Gastrocnemius medialis (tissue), 4 donors: ENCODE measurements around the gene HDDC2. TPM values are rescaled to one million over a fixed set of nuclear protein-coding genes. Genes with fewer than 3 reads are reported as not detected.

Experiments used
- ATAC-seq, 2 donors: fragments of 150-250 bp; one replicate each; pipeline ENCODE4 v1.9.1; 2016
- DNase-seq, 2 donors: peaks; one replicate each; pipeline ENCODE4 v3.0.0-alpha.2; 2019
- H3K27ac ChIP-seq, 4 donors: fragments of 200-600 bp; sonication (generic); 1 replicate in 1 of 4; 2 replicates in 3 of 4; pipeline ENCODE4 v1.5.1; 2016 to 2018; ENCODE audit warnings: mild to moderate bottlenecking in 2 of 4, moderate library complexity in 1 of 4
- H3K27me3 ChIP-seq, 3 donors: fragments of 200-600 bp; sonication (generic) in 2 of 3; 1 replicate in 1 of 3; 2 replicates in 2 of 3; pipeline versions ENCODE4 v1.5.1 to v1.6.0; 2016 to 2019; ENCODE audit warnings: mild to moderate bottlenecking in 1 of 3, moderate library complexity in 1 of 3
- H3K36me3 ChIP-seq, 2 donors: fragments of 200-600 bp; sonication (generic) in 1 of 2; one replicate each; pipeline ENCODE4 v1.5.1; 2017 to 2018
- H3K4me1 ChIP-seq, 2 donors: fragments of 200-600 bp; sonication (generic) in 1 of 2; one replicate each; pipeline ENCODE4 v1.5.1; 2016 to 2017; ENCODE audit warnings: mild to moderate bottlenecking in 2 of 2
- H3K4me3 ChIP-seq, 4 donors: fragments of 200-600 bp; sonication (generic) in 3 of 4; 1 replicate in 1 of 4; 2 replicates in 3 of 4; pipeline ENCODE4 v1.5.1; 2016 to 2019; ENCODE audit warnings: mild to moderate bottlenecking in 2 of 4
- H3K9me3 ChIP-seq, 3 donors: fragments of 200-600 bp; sonication (generic) in 2 of 3; 1 replicate in 1 of 3; 2 replicates in 2 of 3; pipeline ENCODE4 v1.5.1; 2016 to 2019
- POLR2A ChIP-seq, 2 donors: fragments of 450-650 bp; IDR thresholded peaks; one replicate each; pipeline ENCODE4 v1.6.1; 2017; ENCODE audit warnings: antibody characterized with exemption in 2 of 2, mild to moderate bottlenecking in 2 of 2, moderate library complexity in 2 of 2
- in situ Hi-C, 4 donors: fragments of 200-750 bp; cut with MboI; loops; one replicate each; pipeline versions ENCODE4 v1.15.0 to v1.8.0; 2017; ENCODE audit warnings: low sequenced_read_pairs in 4 of 4
- intact Hi-C: fragments of 100-400 bp; cut with DNase I; formaldehyde crosslinking; loops from one replicate; pipeline ENCODE4 v1.15.1; 2023; ENCODE audit warnings: low total_unique reads
- total RNA-seq, 4 donors: library from RNA; depleted of rRNA; stranded (reverse); fragments of >200 nt; gene quantifications; one replicate each; pipeline versions ENCODE4 v1.1.0 to v1.2.3, GENCODE V29; 2016
- TF ChIP-seq, protein P1 (sequence below), 5 experiments: fragments of 450-650 bp in 3 of 5; fragments of 200-600 bp in 2 of 5; sonication (generic) in 2 of 5; IDR thresholded peaks in 4 of 5; conservative IDR thresholded peaks in 1 of 5; 1 replicate in 4 of 5; 2 replicates in 1 of 5; pipeline ENCODE4 v1.5.1; 2016 to 2019; ENCODE audit warnings: antibody characterized with exemption in 5 of 5, mild to moderate bottlenecking in 3 of 5, moderate library complexity in 3 of 5

Gene HDDC2
- total RNA-seq, 4 donors from 2014 or later: 54.9 to 88.3 (median 77.7) TPM

DNA sequence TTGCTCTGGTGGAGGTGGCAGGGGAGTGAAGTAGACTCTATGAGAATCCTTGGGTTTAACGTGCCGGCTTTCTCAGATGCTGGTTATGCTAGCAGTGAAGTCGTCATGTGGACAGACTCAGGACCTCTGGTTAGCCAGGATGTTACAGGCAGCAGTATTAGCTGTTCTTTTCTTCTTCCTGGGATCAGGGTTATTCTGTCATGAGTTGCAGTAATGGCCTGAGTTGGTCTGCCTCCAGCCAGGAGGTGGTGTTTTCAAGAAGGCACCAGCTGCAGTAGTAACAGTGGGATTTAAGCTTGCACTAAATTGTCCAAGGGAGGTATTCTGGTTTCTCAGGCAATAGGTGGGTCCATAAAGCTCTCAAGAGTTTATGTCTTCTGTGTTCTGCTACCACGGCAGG is 56.7 kb downstream of the HDDC2 start:
- H3K4me1 ChIP-seq: peaks cover 18 to 48% of the 10 kb centered on the region in 2 donors
- intact Hi-C loops (no loop called here), in situ Hi-C loops (no loop called here)
- H3K9me3 ChIP-seq: peaks cover 0 to 6% (median 0%) of the 10 kb centered on the region in 3 donors
- H3K27ac ChIP-seq: peak overlapping the region in 2 of 4 donors; percentile 40 to 44
- H3K36me3 ChIP-seq: peaks cover 0 to 7% of the 10 kb centered on the region in 2 donors
- peak; percentile 27 to 34 for ATAC-seq
- no peak for DNase-seq
- H3K27me3 ChIP-seq: no peaks in the 10 kb centered on the region
- no peak overlapping the region for H3K4me3 ChIP-seq
- no peak for TF ChIP-seq POLR2A (IDR thresholded peaks at IDR 0.05)
- TF ChIP-seq, protein P1, sequence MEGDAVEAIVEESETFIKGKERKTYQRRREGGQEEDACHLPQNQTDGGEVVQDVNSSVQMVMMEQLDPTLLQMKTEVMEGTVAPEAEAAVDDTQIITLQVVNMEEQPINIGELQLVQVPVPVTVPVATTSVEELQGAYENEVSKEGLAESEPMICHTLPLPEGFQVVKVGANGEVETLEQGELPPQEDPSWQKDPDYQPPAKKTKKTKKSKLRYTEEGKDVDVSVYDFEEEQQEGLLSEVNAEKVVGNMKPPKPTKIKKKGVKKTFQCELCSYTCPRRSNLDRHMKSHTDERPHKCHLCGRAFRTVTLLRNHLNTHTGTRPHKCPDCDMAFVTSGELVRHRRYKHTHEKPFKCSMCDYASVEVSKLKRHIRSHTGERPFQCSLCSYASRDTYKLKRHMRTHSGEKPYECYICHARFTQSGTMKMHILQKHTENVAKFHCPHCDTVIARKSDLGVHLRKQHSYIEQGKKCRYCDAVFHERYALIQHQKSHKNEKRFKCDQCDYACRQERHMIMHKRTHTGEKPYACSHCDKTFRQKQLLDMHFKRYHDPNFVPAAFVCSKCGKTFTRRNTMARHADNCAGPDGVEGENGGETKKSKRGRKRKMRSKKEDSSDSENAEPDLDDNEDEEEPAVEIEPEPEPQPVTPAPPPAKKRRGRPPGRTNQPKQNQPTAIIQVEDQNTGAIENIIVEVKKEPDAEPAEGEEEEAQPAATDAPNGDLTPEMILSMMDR (IDR thresholded peaks at IDR 0.05 in 4 of 5, conservative IDR thresholded peaks at IDR 0.05 in 1 of 5): no peak

- Histone ChIP-seq H3K27me3 (no peaks in the 10 kb centered on the region), H3K27ac (peak overlapping the region; percentile 41 to 54 (median 43)), H3K4me1 (peaks cover 27 to 32% of the 10 kb centered on the region in 2 donors), H3K36me3 (no peaks in the 10 kb centered on the region), H3K4me3 (no peak overlapping the region), H3K9me3 (peaks cover 0 to 4% (median 0%) of the 10 kb centered on the region in 3 donors)
- no peak for DNase-seq
- no peak for TF ChIP-seq POLR2A (IDR thresholded peaks at IDR 0.05)
- TF ChIP-seq, protein P1 (IDR thresholded peaks at IDR 0.05 in 4 of 5, conservative IDR thresholded peaks at IDR 0.05 in 1 of 5): no peak
- in situ Hi-C loops (no loop called here), intact Hi-C loops (no loop called here)
- peak in 1 of 2 donors; percentile 37 for ATAC-seq
Observed at GRCh38 chr6:125237764-125238163, 64.0 kb downstream of the HDDC2 start.

- Histone ChIP-seq H3K27ac (peak overlapping the region in 3 of 4 donors; percentile 9 to 45 (median 41)), H3K36me3 (no peaks in the 10 kb centered on the region), H3K4me1 (peaks cover 37 to 42% of the 10 kb centered on the region in 2 donors), H3K27me3 (no peaks in the 10 kb centered on the region), H3K9me3 (no peaks in the 10 kb centered on the region), H3K4me3 (no peak overlapping the region)
- intact Hi-C loops: no loop called here
- in situ Hi-C loops: no loop called here
- ATAC-seq (peak in 1 of 2 donors; percentile 37), DNase-seq (no peak)
- no peak for TF ChIP-seq POLR2A (IDR thresholded peaks at IDR 0.05)
- TF ChIP-seq, protein P1 (IDR thresholded peaks at IDR 0.05 in 4 of 5, conservative IDR thresholded peaks at IDR 0.05 in 1 of 5): no peak
Observed at GRCh38 chr6:125236536-125237327, 65.0 kb downstream of the HDDC2 start.

GRCh38 chr6:125233202-125233601 is 68.6 kb downstream of the HDDC2 start:
- in situ Hi-C loops (no loop called here), intact Hi-C loops (loop anchor here (5.0 kb wide), 1 partner anchor 59 kb away; no protein-coding TSS in a partner anchor)
- no peak overlapping the region for H3K27ac ChIP-seq
- no peaks in the 10 kb centered on the region for H3K9me3 ChIP-seq
- H3K36me3 ChIP-seq: no peaks in the 10 kb centered on the region
- TF ChIP-seq, protein P1 (IDR thresholded peaks at IDR 0.05 in 4 of 5, conservative IDR thresholded peaks at IDR 0.05 in 1 of 5): no peak
- no peaks in the 10 kb centered on the region for H3K27me3 ChIP-seq
- H3K4me3 ChIP-seq: no peak overlapping the region
- peaks cover 69 to 71% of the 10 kb centered on the region in 2 donors for H3K4me1 ChIP-seq
- no peak for ATAC-seq
- no peak for DNase-seq
